ENCODE data around the gene NTRK2. TPM values are rescaled to one million over a fixed set of nuclear protein-coding genes. Genes with fewer than 3 reads are reported as not detected.

NTRK2 gene
- total and polyA plus RNA-seq, 4 donors: 0.26 to 1.4 (median 0.56) TPM

GRCh38 chr9:84761137-84761808 lies 91.7 kb downstream of the NTRK2 start:
- no peak for DNase-seq (ENCODE audit: low spot score)
- no peaks in the 10 kb centered on the region for H3K36me3 ChIP-seq (ENCODE audit: control insufficient read depth in 4 of 4, insufficient read depth in 3 of 4, low read depth in 1 of 4, low read length in 3 of 4)
- TF ChIP-seq CTCF (IDR thresholded peaks at IDR 0.05; ENCODE audit: low read depth, low read length, missing input control) (no peak), MAX (IDR thresholded peaks at IDR 0.05) (no peak), NR2F2 (IDR thresholded peaks at IDR 0.05) (no peak), REST (IDR thresholded peaks at IDR 0.05) (no peak), HNF4G (IDR thresholded peaks at IDR 0.05) (no peak), SP1 (IDR thresholded peaks at IDR 0.05) (no peak), TAF1 (conservative IDR thresholded peaks at IDR 0.05) (no peak), FOXA1 (IDR thresholded peaks at IDR 0.05) (no peak)
- H3K27me3 ChIP-seq (ENCODE audit: control insufficient read depth in 4 of 4, insufficient read depth in 4 of 4, low read length in 3 of 4): peaks cover 0 to 5% (median 0%) of the 10 kb centered on the region in 4 donors
- H3K4me1 ChIP-seq (ENCODE audit: control insufficient read depth in 4 of 4, insufficient read depth in 4 of 4, low read length in 3 of 4): no peaks in the 10 kb centered on the region
- 85% methylated on average over 2 of the region's 2 CpGs for WGBS
- H3K9ac ChIP-seq (ENCODE audit: low read depth in 1 of 2, low read length in 2 of 2): no peak overlapping the region
- H3K27ac ChIP-seq (ENCODE audit: low read depth in 1 of 2, low read length in 2 of 2): no peak overlapping the region
- H3K9me3 ChIP-seq (ENCODE audit: control insufficient read depth in 4 of 4, low read length in 3 of 4): peaks cover 0 to 5% (median 0%) of the 10 kb centered on the region in 4 donors
- no peak overlapping the region for H3K4me3 ChIP-seq (ENCODE audit: low read depth in 1 of 3, low read length in 3 of 3)

GRCh38 chr9:84772511-84772910 lies 103.0 kb downstream of the NTRK2 start:
- DNase-seq (ENCODE audit: low spot score): no peak
- H3K27me3 ChIP-seq (ENCODE audit: control insufficient read depth in 4 of 4, insufficient read depth in 4 of 4, low read length in 3 of 4): no peaks in the 10 kb centered on the region
- no peak overlapping the region for H3K4me3 ChIP-seq (ENCODE audit: low read depth in 1 of 3, low read length in 3 of 3)
- no peaks in the 10 kb centered on the region for H3K9me3 ChIP-seq (ENCODE audit: control insufficient read depth in 4 of 4, low read length in 3 of 4)
- 70% methylated on average over 3 of the region's 3 CpGs for WGBS
- no peak overlapping the region for H3K27ac ChIP-seq (ENCODE audit: low read depth in 1 of 2, low read length in 2 of 2)
- no peaks in the 10 kb centered on the region for H3K36me3 ChIP-seq (ENCODE audit: control insufficient read depth in 4 of 4, insufficient read depth in 3 of 4, low read depth in 1 of 4, low read length in 3 of 4)
- H3K4me1 ChIP-seq (ENCODE audit: control insufficient read depth in 4 of 4, insufficient read depth in 4 of 4, low read length in 3 of 4): no peaks in the 10 kb centered on the region
- H3K9ac ChIP-seq (ENCODE audit: low read depth in 1 of 2, low read length in 2 of 2): no peak overlapping the region
- no peak for TF ChIP-seq HNF4A (conservative IDR thresholded peaks at IDR 0.05)
- no peak for TF ChIP-seq REST (IDR thresholded peaks at IDR 0.05)
- TF ChIP-seq ATF3 (IDR thresholded peaks at IDR 0.05): no peak
- TF ChIP-seq SP1 (IDR thresholded peaks at IDR 0.05): no peak
- TF ChIP-seq ZBTB33 (IDR thresholded peaks at IDR 0.05): no peak
- TF ChIP-seq YY1 (IDR thresholded peaks at IDR 0.05): no peak
- TF ChIP-seq JUND (IDR thresholded peaks at IDR 0.05): no peak
- TF ChIP-seq CTCF (IDR thresholded peaks at IDR 0.05; ENCODE audit: low read depth, low read length, missing input control): no peak
- no peak for TF ChIP-seq NR2F2 (IDR thresholded peaks at IDR 0.05)
- no peak for TF ChIP-seq EGR1 (IDR thresholded peaks at IDR 0.05; ENCODE audit: low read depth in 2 of 2)
- no peak for TF ChIP-seq GABPA (IDR thresholded peaks at IDR 0.05 in 1 of 2, conservative IDR thresholded peaks at IDR 0.05 in 1 of 2)
- TF ChIP-seq RAD21 (IDR thresholded peaks at IDR 0.05): no peak
- TF ChIP-seq FOXA1 (IDR thresholded peaks at IDR 0.05): no peak
- TF ChIP-seq TAF1 (conservative IDR thresholded peaks at IDR 0.05): no peak
- TF ChIP-seq RXRA (IDR thresholded peaks at IDR 0.05): no peak
- no peak for TF ChIP-seq HNF4G (IDR thresholded peaks at IDR 0.05)
